Measurements from ENCODE around the gene FCHSD2. TPM values are rescaled to one million over a fixed set of nuclear protein-coding genes. Genes with fewer than 3 reads are reported as not detected.

Gene FCHSD2
- total and polyA plus RNA-seq, 2 of the 13 experiments (the other 11 are each of a cell fraction or from before 2014, with no cell fraction given) = 20.5 to 24.8 TPM

GRCh38 chr11:72953637-72954036 is 188.5 kb downstream of the FCHSD2 start (continued):
- TF ChIP-seq THAP9 (CRISPR knock-in tag; IDR thresholded peaks at IDR 0.05; ENCODE audit: borderline replicate concordance) (no peak), ZNF782 (CRISPR knock-in tag; IDR thresholded peaks at IDR 0.05; ENCODE audit: borderline replicate concordance) (no peak), SIX1 (CRISPR knock-in tag; IDR thresholded peaks at IDR 0.05; ENCODE audit: borderline replicate concordance) (no peak)

GRCh38 chr11:72951888-72952287 is 190.2 kb downstream of the FCHSD2 start:
- no peaks in the 10 kb centered on the region for H3K27me3 ChIP-seq (ENCODE audit: control insufficient read depth in 1 of 2, insufficient read depth in 2 of 2, low read length in 2 of 2)
- H3K4me3 ChIP-seq (replicated peaks in 1 of 3; ENCODE audit: insufficient read depth in 1 of 3, low read depth in 2 of 3, low read length in 3 of 3) = no peak overlapping the region
- CTCF ChIA-PET (ENCODE audit: low intra/inter-chr PET ratio, low total read pairs) = no interaction called here
- no peak overlapping the region for H3K9ac ChIP-seq (ENCODE audit: insufficient read depth, low read depth, low read length)
- peaks cover 1% of the 10 kb centered on the region for H3K79me2 ChIP-seq (ENCODE audit: insufficient read depth, low read length)
- POLR2A ChIA-PET = no interaction called here
- no peaks in the 10 kb centered on the region for H3K9me3 ChIP-seq (ENCODE audit: low read length)
- H3K4me2 ChIP-seq (ENCODE audit: low read depth, low read length) = no peak overlapping the region
- no peak overlapping the region for H3K27ac ChIP-seq (ENCODE audit: extremely low read length, insufficient read depth, low read length)
- intact Hi-C loops (cut with micrococcal nuclease; ENCODE audit: unreplicated experiment) (no loop called here), in situ Hi-C loops (cut with HindIII; ENCODE audit: extremely low pct_ligation_motif_present, low pct_unique_long_range_greater_than_20kb) (no loop called here)
- ATAC-seq = no peak
- no peak overlapping the region for H2AFZ ChIP-seq (ENCODE audit: low read length)
- no peaks in the 10 kb centered on the region for H4K20me1 ChIP-seq (ENCODE audit: insufficient read depth, low read length)
- no peak for FAIRE-seq
- H3K36me3 ChIP-seq (replicated peaks in 1 of 2; ENCODE audit: control insufficient read depth in 1 of 2, insufficient read depth in 2 of 2, low read length in 2 of 2) = 0 out of 5 replicates have a peak, but pooled peaks cover 0 to 7% of the 10 kb centered on the region in 2 experiments
- DNase-seq (ENCODE audit: low spot score) = no peak
- H3K4me1 ChIP-seq (ENCODE audit: insufficient read depth, low read length) = peaks cover 14% of the 10 kb centered on the region
- BruUV-seq (replicated peaks) = no TSS peak
- no peak for TF ChIP-seq NCOA1 (CRISPR knock-in tag; IDR thresholded peaks at IDR 0.05)
- no peak for TF ChIP-seq SAFB2 (CRISPR knock-in tag; IDR thresholded peaks at IDR 0.05; ENCODE audit: borderline replicate concordance, low read depth)
- TF ChIP-seq ZNF18 (CRISPR knock-in tag; IDR thresholded peaks at IDR 0.05; ENCODE audit: insufficient replicate concordance) = no peak
- no peak for TF ChIP-seq ZNF710 (CRISPR knock-in tag; IDR thresholded peaks at IDR 0.05; ENCODE audit: borderline replicate concordance)
- no peak for TF ChIP-seq MAFK (conservative IDR thresholded peaks at IDR 0.05 in 1 of 2, IDR thresholded peaks at IDR 0.05 in 1 of 2; ENCODE audit: low read length in 2 of 2)
- TF ChIP-seq POGK (CRISPR knock-in tag; conservative IDR thresholded peaks at IDR 0.05) = no peak
- no peak for TF ChIP-seq RORA (CRISPR knock-in tag; IDR thresholded peaks at IDR 0.05)
- no peak for TF ChIP-seq ASH2L (IDR thresholded peaks at IDR 0.05; ENCODE audit: insufficient read length, low read depth, low read length)
- no peak for TF ChIP-seq ADNP (CRISPR knock-in tag; IDR thresholded peaks at IDR 0.05)
- TF ChIP-seq DNMT3B (CRISPR knock-in tag; conservative IDR thresholded peaks at IDR 0.05) = no peak
- TF ChIP-seq ZNF549 (CRISPR knock-in tag; IDR thresholded peaks at IDR 0.05) = no peak
- TF ChIP-seq ZNF724P (CRISPR knock-in tag; IDR thresholded peaks at IDR 0.05; ENCODE audit: borderline replicate concordance) = no peak
